AG20443 (cell line): Measurements from ENCODE around the gene C11orf98.
"Not testable (repeated sequence)": the region's sequence is repeated elsewhere in the genome, so short reads cannot be mapped to it uniquely, and the experiment has no call there.

ENCODE experiments used
- DNase-seq: peaks from one replicate; pipeline ENCODE4 v3.0.0; 2012; ENCODE audit warnings: low spot score, mixed read lengths

The C11orf98 gene

DNA sequence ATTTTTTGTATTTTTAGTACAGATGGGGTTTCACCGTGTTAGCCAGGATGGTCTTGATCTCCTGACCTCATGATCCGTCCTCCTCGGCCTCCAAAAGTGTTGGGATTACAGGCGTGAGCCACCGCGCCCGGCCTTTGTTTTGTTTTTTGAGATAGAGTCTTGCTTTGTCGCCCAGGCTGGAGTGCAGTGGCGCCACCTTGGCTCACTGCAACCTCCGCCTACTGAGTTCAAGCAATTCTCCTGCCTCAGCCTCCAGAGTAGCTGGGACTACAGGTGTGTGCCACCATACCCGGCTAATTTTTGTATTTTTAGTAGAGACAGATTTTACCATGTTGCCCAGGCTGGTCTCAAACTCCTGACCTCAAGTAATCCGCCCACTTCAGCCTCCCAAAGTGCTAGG, 14.7 kb downstream of the C11orf98 start:
- DNase-seq = not testable (repeated sequence)

DNA sequence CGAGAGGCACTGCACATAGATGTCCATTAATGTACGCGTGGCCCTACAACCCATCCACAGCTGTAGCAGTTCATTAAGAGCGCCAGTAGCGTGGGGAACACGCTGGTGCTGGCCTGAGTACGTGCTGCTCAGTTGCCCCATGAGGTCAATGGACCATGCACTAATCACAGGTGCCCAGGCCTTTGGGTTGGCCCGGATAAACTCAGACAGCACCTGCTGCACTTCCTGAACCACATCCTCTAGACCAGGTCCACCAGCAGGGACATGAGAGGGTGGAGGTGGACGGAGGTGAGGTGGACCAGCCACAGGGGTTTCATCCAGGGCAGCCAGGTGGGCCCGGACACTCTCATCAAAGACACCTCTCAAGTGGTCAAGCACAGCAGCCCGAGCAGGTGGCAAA, 15.5 kb downstream of the C11orf98 start:
- DNase-seq = no peak

DNA sequence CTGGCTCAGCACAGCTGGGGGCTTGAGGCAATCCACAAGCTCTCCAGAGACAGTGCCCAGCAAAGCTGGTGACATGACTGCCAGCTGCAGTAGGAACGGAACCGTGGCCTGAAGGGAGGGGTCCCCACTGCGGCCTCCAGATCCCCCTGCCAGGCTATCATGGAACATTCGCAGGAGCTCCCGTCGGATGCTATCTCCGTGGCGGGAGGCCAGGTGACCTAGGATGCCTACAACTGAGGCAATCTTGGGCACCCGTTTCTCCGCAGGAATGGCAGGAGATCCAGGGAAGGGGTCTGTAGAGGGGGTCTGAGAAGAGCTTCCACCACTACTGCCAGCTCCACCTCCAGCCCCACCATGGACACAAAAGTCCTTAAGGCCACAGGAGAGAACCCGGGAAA, 16.0 kb downstream of the C11orf98 start:
- DNase-seq = no peak

DNA sequence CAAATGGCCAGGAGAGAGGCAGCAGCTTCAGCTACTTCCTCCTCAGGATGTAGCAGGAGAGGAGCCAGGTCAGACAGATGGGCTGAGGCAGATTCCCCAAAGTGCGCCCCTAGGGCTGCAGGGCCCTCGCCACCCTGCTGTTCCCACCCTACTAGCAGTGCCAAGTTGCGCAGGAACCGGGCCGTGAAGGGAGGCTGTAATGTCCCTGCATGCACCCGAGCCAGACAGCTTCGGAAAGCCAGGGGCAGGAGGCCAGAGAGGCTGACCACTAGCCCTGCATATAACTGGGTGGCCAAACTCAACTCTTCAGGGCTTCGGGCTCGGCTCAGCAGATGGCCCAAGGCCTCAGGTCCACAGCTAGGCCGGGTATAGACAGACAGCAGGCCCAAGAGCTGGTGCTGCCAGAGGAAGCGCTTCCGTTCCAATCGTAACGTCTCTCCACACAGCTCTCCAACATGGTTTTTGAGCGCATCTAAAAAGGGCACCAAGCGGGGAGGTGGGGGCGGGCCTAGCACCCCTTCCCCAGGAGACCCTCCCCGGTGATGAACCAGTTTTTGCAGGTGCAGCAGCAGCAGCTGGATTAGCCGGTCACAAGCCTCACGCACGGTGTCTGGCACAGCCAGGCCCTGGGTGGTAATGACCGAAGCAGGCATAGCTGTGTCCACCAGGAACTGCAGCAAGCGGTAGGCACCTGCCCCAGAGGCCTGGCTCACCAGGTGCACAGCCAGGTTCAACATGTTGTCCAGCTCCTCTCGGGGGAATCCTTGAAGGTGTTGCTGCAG, 16.6 kb downstream of the C11orf98 start:
- no peak for DNase-seq

DNA sequence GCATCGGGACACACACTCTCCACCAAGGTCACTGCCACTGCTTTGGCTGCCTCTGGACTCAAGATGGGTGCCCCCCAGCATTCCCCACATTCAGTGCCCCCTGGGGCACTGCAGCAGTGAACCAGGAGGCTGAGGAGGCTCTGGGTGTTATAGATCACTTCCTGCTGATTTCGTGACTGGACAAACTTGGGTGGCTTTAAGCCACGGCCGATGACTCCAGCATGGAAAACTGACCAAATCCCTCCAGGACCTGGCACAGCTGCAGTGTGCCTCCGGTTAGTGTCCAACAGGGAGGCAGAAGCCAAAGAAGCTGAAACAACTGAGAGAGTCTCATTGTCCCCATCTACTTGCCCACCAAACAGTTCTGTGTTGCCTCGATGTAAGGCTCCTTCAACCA, 17.4 kb downstream of the C11orf98 start:
- DNase-seq = peak; percentile 63

DNA sequence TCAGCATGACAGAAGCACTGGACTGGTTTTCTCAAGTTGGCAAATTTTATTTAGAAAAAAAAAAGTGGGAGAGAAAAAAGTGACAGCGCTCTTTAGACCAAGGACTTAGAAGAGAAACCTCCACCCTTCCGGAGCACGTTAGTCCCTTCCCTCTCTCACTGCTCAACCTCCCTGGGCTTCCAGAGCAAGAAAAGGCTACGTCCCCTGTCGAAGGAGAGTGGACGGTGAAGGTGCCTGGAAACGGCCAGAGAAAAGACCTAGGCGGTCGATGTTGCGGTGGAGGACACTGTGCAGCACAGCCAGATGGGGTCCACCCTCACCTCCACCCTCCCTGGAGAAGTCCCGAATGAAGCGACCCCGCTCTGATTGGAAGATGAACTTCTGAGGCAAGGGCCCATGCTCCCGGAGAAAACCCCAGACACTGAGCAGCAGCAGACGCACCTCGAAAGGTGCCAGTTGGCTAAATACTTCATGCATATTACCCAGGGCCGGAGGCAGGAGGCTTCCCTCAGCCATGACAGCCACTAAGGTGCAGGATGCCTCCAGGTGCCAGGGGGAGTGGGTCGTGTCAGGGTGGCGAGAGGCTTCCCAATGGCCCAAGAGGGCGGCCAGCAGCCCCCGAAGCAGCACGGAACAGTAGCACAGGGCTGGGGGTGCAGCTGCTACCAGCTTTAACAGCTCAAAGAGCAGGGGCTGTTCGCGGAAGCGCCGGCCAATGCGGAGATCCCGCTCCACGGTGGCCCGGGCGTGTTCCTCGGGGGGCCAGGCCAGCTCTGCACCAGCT, 18.0 kb downstream of the C11orf98 start:
- no peak for DNase-seq

DNA sequence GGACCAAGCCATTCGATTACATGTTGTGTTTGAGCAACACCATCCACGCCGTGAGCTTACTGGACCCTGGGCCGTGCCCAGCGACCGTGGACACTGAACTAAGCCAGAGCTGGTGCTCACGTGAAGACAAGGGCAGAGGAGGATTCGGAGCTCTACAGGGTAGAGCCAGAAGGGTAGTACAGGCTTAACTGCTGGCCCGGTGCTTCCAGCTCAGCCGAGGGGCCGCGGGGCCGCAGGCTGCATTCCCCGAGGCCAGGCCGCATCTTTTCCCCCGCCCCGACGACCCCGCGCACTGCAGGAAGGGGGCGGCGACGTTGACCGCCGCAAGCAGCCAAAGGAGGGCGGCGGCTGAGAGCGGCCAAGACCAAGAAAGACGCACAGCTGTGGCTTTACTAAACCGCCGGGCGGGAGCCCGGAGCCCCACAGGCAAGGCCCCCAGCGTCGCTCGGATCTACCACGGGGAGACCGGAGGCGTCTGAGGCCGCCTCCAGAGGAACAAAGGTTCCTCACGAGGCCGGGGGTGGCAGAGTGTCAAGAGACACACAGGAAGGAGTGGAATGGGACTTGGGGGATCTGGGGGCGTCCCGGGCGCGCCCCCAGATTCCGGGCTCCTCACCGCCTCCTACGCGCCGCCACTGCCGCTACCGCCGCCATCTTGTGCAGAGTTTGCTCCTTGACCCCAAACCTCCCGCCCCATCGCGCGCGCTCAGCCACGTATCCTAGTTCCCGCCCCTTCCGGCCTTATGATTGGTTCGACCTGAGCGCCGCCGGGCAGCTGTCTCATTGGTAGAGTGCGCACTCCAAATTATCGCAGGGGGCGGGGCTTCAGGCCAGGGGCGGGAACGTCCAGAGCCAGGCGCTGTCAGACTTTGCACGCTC, 18.8 kb downstream of the C11orf98 start, which contains the start of gene GANAB:
Gene GANAB, minus strand, starts transcription at position 668 of the 879 bp plus-strand sequence. Its CDS starts 14 bp downstream, at position 654.
- DNase-seq = peak; percentile 100

DNA sequence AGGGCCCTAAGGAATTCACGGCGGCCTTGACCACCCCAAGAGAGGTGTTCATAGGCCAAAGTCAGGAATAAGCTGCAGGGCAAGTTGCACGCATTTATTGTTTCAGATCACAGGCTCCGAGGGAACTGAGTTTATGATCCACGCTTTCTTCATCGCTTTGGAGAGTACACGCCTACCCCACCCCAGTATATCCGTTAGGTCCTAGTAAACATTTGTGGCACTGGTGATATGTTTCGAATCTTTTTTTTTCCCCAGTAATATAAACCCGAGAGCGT, 19.4 kb downstream of the C11orf98 start:
- DNase-seq = no peak

DNA sequence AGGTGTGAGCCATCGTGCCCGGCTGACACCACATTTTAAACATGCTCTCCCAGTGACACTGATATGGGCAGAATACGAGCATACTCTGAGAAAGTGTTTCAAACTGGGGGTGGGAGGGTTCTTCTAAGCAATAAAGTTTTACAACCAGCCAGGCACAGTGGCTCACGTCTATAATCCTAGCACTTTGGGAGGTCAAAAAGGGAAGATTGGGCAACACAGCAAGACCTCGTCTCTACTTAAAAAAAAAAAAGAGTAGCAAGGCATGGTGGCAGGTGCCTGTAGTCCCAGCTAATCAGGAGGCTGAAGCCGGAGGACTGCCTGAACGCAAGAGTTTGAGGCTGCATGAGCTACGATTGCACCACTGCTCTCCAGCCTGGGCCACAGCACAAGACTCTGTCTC, 20.8 kb downstream of the C11orf98 start:
- DNase-seq = no peak

DNA sequence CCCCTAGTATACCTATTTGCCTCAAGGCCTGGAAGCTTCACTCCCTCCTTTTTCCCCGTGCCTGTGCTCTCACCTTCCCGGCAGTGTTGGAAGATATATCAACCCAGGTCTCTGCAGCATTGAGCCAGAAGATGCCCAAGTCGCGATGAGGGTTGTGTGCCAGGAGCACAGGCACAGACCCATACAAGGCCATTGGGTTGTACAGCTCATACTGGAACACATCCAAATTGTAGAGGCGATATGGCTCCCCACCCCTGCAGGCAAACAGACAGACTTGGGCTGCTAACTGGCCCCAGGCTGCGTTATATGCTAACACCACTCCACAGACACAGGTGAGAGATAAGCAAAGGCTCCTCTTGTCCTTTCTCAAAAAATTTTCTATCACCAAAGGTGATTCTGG, 32.5 kb downstream of the C11orf98 start:
- no peak for DNase-seq

DNA sequence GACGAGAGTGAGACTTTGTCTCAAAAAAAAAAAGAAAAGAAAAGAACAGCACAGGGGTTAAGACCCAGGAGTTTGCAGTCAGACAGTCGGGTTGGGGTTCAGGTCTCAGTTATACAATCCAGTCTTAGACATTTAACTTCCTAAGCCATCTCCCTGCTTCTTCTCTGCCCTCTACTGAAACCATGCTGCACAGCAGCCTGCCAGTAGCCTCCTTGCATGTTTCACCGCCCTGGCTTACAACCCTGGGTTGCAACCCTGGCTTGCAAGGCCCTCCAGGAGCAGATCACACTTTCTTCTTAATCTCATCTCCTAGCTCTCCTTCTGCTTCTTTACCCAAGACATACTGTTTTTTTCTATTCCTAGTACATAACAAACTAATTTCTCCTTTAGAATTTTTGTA, 37.3 kb downstream of the C11orf98 start:
- no peak for DNase-seq

DNA sequence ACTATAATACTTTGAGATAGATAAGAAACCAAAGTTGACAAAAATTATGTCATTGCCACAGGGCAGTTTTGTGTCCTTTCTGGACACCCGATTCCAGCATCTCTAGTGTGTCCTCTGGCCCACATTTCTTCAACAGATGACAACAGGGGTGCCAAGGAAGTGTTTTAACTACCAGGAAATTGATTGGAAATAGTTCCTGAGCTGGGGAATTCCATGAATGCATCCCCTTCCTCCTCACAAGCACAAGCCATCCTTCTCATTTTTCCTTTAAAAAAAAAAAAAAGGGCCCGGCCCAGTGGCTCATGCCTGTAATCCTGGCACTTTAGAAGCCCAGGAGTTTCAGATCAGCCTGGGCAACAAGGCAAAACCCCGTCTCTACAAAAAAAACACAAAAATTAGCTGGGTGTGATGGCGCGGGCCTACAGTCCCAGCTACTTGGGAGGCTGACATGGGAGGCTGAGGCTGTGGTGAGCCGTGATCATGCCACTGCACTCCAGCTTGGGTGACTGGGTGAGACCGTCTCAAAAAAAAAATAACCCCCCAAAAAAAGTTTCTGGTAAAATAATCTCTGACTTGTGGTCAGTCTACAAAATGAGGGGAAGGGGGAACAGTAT, 42.4 kb downstream of the C11orf98 start:
- DNase-seq = no peak

DNA sequence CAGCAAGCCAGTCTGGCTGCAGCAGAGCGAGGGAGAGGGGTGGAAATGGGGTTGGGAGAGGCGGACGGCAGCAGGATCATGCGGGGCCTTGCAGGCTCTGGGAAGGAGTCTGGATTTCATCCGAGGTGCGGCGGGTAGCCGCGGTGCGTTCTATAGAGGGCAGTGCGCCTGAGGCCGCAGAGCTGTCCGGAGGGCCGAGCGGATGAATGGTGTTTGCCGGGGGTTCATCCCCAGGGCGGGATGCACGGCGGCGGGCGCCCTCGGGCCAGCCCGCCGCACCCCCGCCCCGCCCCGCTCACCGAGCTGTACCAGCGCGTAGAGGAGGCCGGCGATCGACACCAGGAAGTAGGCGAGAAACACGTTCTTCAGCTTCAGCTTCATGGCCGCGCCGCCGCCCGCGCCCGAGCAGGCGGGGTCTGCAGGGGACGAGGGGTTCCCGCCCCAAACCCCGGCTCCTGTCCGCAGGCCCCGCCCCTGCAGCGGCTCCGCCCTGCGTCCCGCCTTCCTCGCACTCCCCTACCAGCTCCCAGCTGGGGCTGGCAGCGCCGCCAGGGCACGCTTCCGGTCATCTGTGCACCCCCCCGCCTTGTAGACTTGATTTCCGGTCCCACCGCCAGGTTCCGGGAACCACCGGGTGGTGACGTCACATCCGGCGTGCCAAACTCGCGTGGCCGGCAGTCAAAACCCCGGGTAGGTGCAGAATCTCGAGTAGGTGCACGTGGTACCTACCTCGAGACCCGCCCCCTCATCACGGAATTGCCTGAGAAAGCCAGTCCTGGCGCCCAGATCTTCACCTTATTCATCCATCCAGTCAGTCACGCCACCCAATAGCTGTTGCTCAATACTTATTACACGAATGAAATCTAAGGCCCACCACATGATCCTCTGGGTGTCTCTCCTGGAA, 43.2 kb downstream of the C11orf98 start, which contains the start of gene B3GAT3:
Gene B3GAT3, minus strand, starts transcription at position 420 of the 904 bp plus-strand sequence. Its CDS starts 39 bp downstream, at position 381.
- peak; percentile 99 for DNase-seq

DNA sequence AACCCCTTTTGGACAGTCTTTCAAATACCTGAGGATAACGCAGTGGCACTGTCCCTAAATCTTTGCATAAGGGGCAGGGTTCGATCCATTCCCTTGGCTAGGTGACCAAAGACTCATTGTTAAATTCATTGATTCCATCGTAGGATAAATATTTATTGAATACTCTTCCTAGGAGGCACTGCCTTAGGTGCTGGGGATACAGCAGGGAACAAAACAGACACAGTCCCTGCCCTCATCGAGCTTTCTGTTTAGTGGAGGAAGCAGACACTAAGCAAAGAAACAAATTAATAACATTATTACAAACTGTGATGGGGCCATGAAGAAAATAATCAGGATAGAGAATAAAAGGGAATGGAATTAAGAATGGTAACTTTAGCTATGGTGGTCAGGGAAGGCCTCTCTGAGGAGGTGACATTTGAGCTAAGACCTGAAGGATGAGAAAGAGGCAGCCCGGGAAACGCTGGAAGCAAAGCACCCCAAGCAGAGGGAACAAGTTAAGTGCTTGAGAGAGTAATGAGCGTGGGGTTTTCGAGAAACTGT, 43.9 kb downstream of the C11orf98 start:
- DNase-seq = no peak

DNA sequence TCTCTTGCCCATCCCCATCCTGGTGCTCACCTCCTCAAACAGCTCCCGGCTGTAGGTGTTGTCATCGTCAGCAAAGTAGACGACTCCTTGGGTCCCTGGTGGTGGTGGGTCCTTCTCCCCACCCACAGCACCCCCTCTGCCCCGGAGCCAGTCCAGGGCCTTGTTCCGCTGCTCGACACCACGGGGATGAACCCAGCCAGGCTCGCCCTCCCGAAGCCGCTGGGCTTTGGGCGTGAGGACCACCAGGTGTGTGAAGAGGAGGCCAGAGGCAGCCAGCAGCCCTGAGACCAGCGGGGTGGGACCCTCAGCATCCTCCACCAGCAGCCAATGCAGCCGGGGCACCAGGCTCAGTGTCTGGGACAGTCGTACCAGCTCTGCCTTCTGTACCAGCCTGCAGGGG, 48.1 kb downstream of the C11orf98 start:
- not testable (repeated sequence) for DNase-seq

DNA sequence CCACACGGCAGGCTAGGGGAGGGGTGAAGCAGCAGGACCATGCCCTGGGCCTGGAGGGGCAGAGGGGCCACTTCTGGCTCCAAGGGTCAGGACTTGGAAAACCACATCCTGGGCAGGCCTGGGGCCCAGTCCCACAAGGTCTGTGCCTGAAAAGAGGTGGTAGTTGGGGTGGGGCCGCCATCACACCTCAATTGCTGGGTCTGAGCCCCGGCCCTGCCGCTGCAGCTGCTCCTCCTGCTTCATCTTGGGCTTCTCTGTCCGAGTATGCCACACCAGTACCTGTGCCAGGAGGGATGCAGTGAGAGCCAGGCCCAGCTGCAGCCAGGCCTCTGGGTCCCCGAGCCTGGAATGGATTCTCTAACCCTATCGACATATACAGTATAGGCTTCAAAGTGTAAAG, 49.5 kb downstream of the C11orf98 start:
- no peak for DNase-seq

DNA sequence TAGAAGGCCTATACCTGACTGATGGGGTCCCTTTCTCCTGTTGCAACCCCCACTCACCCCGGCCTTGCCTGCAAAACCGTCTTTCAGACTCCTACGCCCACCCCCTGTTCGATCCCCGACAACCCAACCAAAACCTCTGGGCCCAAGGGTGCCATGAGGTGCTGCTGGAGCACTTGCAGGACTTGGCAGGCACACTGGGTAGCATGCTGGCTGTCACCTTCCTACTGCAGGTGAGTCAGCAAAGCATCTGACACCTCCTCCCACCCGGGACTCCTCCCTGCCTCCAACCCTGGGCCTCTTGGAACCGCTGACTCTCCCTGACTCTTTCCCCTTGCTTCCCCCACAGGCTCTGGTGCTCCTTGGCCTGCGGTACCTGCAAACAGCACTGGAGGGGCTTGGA, 50.7 kb downstream of the C11orf98 start:
- no peak for DNase-seq

DNA sequence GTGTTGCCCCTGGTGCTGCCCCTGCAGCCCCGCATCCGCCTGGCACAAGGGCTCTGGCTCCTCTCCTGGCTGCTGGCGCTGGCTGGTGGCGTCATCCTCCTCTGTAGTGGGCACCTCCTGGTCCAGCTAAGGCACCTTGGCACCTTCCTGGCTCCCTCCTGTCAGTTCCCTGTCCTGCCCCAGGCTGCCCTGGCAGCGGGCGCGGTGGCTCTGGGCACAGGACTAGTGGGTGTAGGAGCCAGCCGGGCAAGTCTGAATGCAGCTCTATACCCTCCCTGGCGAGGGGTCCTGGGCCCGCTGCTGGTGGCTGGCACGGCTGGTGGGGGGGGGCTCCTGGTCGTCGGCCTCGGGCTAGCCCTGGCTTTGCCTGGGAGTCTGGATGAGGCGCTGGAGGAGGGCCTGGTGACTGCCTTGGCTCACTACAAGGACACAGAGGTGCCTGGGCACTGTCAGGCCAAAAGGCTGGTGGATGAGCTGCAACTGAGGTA, 51.7 kb downstream of the C11orf98 start:
- DNase-seq = no peak
